MCF 10A (cell line): Measurements from ENCODE around the gene DAPK2. TPM values are rescaled to one million over a fixed set of nuclear protein-coding genes. Genes with fewer than 3 reads are reported as not detected.
A peak's percentile ranks its signal among the peaks of the same experiment; 100 is the strongest.

Experiments
- BruUV-seq: library from RNA; stranded (reverse); fragments of 400-500 nt; replicated peaks from 2 replicates; lab custom pipeline; 2021; lab: Mats Ljungman, UMichigan
- CTCF ChIA-PET: fragments of 300-600 bp; sonication (Branson Sonifier 250); formaldehyde crosslinking; extraction: SDS; loops from one replicate; lab custom pipeline; 2021; ENCODE audit warnings: antibody characterized with exemption, inconsistent platforms; lab: Yijun Ruan, JAX
- POLR2A ChIA-PET: fragments of 300-600, 350-650 bp; sonication (Branson Sonifier 250); formaldehyde crosslinking; extraction: SDS; loops from one replicate; lab custom pipeline; 2020; ENCODE audit warnings: antibody characterized with exemption, inconsistent platforms; lab: Yijun Ruan, JAX
- DNase-seq: peaks from one replicate; pipeline ENCODE4 v3.0.0-alpha.2; 2018; ENCODE audit not compliant: unreplicated experiment
- H3K27ac Mint-ChIP-seq: one replicate; pipeline ENCODE4 v1.8.0; 2022; ENCODE audit warnings: mild to moderate bottlenecking, low read depth, mixed read lengths; ENCODE audit not compliant: unreplicated experiment
- H3K27me3 Mint-ChIP-seq: one replicate; pipeline ENCODE4 v1.8.0; 2022; ENCODE audit warnings: mixed read lengths; ENCODE audit not compliant: insufficient read depth, unreplicated experiment
- H3K36me3 Mint-ChIP-seq: one replicate; pipeline ENCODE4 v1.8.0; 2022; ENCODE audit warnings: mild to moderate bottlenecking, moderate library complexity, mixed read lengths; ENCODE audit not compliant: insufficient read depth, unreplicated experiment
- H3K4me1 Mint-ChIP-seq: one replicate; pipeline ENCODE4 v1.8.0; 2022; ENCODE audit warnings: mixed read lengths; ENCODE audit not compliant: insufficient read depth, unreplicated experiment
- H3K4me3 Mint-ChIP-seq: one replicate; pipeline ENCODE4 v1.8.0; 2022; ENCODE audit warnings: mild to moderate bottlenecking, moderate library complexity, mixed read lengths; ENCODE audit not compliant: unreplicated experiment
- H3K9me3 Mint-ChIP-seq: one replicate; pipeline ENCODE4 v1.8.0; 2022; ENCODE audit warnings: mixed read lengths; ENCODE audit not compliant: unreplicated experiment
- CTCF ChIP-seq: fragments of 200-600 bp; IDR thresholded peaks from one replicate; pipeline ENCODE4 v1.8.0; 2022; ENCODE audit warnings: antibody characterized with exemption, mild to moderate bottlenecking; ENCODE audit not compliant: unreplicated experiment
- intact Hi-C: fragments of 100-400 bp; cut with micrococcal nuclease; formaldehyde crosslinking; loops from 2 replicates; pipeline ENCODE4 v1.14.1; 2022
- total RNA-seq: library from RNA; stranded (reverse); gene quantifications from 2 replicates; pipeline ENCODE4 v1.2.3, GENCODE V29; 2022

Gene DAPK2
- total RNA-seq, 1 experiment from 2014 or later, result 4.6 TPM

GRCh38 chr15:64016257-64016656 lies 30.0 kb downstream of the DAPK2 start:
- BruUV-seq, result no TSS peak

DNA sequence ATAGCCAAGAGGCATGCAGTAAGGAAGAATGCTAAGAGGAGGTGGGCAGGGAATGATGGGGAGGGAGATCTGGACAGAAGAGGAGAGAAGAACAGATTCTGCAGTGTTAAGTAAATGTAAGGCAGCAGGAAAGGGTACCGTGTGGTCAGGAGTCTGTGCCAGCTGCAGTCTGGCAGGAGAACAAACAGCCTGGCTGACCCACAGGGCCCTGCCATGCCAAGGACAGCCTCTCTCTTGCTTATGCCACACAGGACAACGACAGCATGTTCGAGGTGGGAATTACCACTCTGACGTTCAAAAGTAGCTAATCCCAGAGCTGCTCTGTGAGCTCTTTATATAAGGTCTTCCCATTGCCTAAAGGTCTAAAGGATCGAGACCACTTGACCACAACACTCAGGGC lies 31.3 kb downstream of the DAPK2 start:
- DNase-seq, result no peak
- Mint-ChIP-seq H3K36me3 (peaks cover 9% of the 10 kb centered on the region), H3K4me1 (peaks cover 54% of the 10 kb centered on the region), H3K27ac (peak overlapping the region; percentile 16), H3K9me3 (no peaks in the 10 kb centered on the region), H3K4me3 (no peak overlapping the region), H3K27me3 (no peaks in the 10 kb centered on the region)
- BruUV-seq, result no TSS peak
- ChIA-PET POLR2A (interaction anchor here (0.7 to 2.8 kb wide), 6 partner anchors 9 to 78 kb away, joined by 3 to 24 read pairs (median 6); partner anchors contain the start of gene CIAO2A), CTCF (interaction anchor here (0.6 to 2.6 kb wide), 3 partner anchors 10 to 52 kb away, joined by 3 to 11 read pairs (median 4); partner anchors contain the start of gene DAPK2)
- intact Hi-C loops, result no loop called here
- no peak for TF ChIP-seq CTCF

More at GRCh38 chr15:64016257-64016656, 30.0 kb downstream of the DAPK2 start:
- Mint-ChIP-seq H3K4me1 (peaks cover 44% of the 10 kb centered on the region), H3K9me3 (peaks cover 4% of the 10 kb centered on the region), H3K27ac (no peak overlapping the region), H3K4me3 (no peak overlapping the region), H3K27me3 (no peaks in the 10 kb centered on the region), H3K36me3 (peaks cover 4% of the 10 kb centered on the region)
- no peak for TF ChIP-seq CTCF
- DNase-seq, result no peak
- intact Hi-C loops, result no loop called here
- POLR2A ChIA-PET, result no interaction called here
- CTCF ChIA-PET, result no interaction called here

DNA sequence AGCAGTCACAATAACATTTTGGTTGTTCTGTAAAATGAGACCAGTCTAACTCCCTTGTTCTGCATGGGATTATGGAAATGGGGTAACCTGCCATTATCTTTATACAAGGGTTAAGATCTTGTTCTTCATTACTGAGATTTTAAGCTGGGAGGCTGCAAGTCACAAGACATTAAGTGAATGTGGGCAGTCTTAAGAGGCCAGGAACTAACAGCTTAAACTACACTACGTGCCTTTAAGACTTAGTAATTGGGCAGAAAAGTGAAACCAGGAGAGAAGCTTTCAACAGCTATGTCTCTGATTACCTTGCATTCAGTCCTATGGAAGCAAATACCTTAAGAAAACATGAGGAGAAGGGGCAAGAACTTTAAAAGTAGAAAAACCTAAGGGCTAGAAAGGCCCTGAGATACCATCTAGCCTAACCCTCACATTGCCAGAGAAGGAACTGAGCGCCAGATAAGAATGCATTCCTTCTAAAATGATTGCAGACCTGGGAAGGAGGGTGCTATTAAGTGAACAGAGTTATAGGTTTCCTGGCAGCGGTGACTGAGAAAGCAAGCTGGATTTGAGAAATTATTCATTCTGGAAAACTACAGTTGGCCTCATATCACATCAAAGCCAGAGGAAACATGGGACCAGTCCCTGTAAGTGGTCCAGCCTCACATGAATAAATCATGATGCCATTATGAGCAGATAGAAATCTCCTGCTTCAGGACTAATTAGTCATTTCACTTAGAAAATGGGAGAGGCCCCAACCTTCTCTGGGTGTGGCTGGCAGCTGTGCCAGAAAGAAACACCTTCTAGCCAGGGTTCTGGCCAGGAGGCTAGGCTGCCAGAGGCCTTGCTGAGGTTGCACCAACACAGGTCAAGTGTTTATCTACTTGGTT lies 32.9 kb downstream of the DAPK2 start:
- H3K27ac Mint-ChIP-seq, result peak overlapping the region; percentile 76
- no TSS peak for BruUV-seq
- CTCF ChIA-PET, result interaction anchor here (2.2 to 2.6 kb wide), 2 partner anchors 32 to 68 kb away, joined by 11 read pairs; partner anchors contain the start of gene DAPK2
- intact Hi-C loops, result no loop called here
- no peak for TF ChIP-seq CTCF
- H3K36me3 Mint-ChIP-seq, result peaks cover 5% of the 10 kb centered on the region
- peak; percentile 71 for DNase-seq
- no peak overlapping the region for H3K4me3 Mint-ChIP-seq
- H3K9me3 Mint-ChIP-seq, result no peaks in the 10 kb centered on the region
- H3K27me3 Mint-ChIP-seq, result no peaks in the 10 kb centered on the region
- POLR2A ChIA-PET, result interaction anchor here (0.7 to 2.8 kb wide), 7 partner anchors 9 to 80 kb away, joined by 3 to 24 read pairs (median 6); partner anchors contain the start of genes CIAO2A and DAPK2
- H3K4me1 Mint-ChIP-seq, result peaks cover 66% of the 10 kb centered on the region

DNA sequence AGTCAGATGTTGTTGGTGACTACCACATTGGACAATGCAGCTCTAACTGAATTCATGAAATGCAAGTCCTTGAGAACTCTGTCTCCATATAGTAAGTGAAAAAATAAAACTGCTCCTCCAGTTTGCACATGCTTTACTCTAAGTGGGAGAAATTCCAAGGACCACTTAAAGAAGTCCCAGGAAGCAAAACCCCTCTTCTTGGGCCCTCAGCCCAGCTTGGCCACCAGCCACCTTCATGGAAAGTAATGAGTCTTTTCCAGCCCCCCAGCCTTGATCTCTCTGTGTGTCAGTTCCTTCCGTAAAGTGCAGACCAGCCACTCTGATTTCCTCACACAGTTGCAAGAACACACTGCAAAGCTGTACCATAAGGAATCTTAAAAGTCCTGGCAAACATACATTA lies 34.5 kb downstream of the DAPK2 start:
- H3K4me1 Mint-ChIP-seq, result peaks cover 63% of the 10 kb centered on the region
- no peak overlapping the region for H3K27ac Mint-ChIP-seq

More for the DNA sequence above, 34.5 kb downstream of the DAPK2 start:
- no peak for DNase-seq
- ChIA-PET POLR2A (interaction anchor here (1.0 to 3.0 kb wide), 3 partner anchors 11 to 66 kb away, joined by 3 to 28 read pairs (median 4); no protein-coding TSS in a partner anchor), CTCF (interaction anchor here (0.8 to 3.7 kb wide), 6 partner anchors 14 to 82 kb away, joined by 3 to 41 read pairs (median 7); partner anchors contain the start of genes CIAO2A and DAPK2)
- intact Hi-C loops, result no loop called here
- Mint-ChIP-seq H3K4me3 (no peak overlapping the region), H3K27me3 (no peaks in the 10 kb centered on the region), H3K36me3 (peaks cover 5% of the 10 kb centered on the region), H3K9me3 (no peaks in the 10 kb centered on the region)
- no peak for TF ChIP-seq CTCF
- no TSS peak for BruUV-seq
